SH-SY5Y (cell line): Measurements from ENCODE around the gene PRM2.

ENCODE experiments used
- GATA2 ChIP-seq: IDR thresholded peaks from 2 replicates; pipeline ENCODE4 v1.6.1; 2011; ENCODE audit warnings: mild to moderate bottlenecking, low read depth, low read length
- GATA3 ChIP-seq: IDR thresholded peaks from 2 replicates; pipeline ENCODE4 v1.6.1; 2011; ENCODE audit warnings: low read depth, mild to moderate bottlenecking, low read length, moderate library complexity

DNA sequence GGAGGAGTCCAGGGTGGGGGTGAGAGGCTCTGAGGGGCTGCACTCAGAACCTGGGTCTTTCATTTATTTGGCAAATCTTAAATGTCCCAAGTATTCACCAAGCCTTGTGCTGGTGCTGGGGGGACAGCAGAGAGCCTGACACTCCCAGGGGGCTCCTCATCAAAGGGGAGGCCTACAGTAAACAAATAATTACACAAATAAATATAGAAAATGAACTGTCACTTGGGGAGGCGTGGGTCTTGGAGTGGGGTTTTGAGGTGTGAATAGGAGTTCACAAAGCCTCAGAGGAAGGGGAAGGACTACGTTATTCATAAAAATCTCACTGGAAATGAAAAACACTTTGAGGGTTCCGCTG lies 20.0 kb upstream of the PRM2 start:
- no peak for TF ChIP-seq GATA3
- no peak for TF ChIP-seq GATA2
